SKM-1 (cell line): ENCODE measurements around the gene IQSEC1.
A peak's percentile ranks its signal among the peaks of the same experiment; 100 is the strongest.

Experiments
- DNase-seq: peaks from one replicate; lab custom pipeline; 2025; ENCODE audit not compliant: unreplicated experiment; lab: John Stamatoyannopoulos, UW

Gene IQSEC1

DNA sequence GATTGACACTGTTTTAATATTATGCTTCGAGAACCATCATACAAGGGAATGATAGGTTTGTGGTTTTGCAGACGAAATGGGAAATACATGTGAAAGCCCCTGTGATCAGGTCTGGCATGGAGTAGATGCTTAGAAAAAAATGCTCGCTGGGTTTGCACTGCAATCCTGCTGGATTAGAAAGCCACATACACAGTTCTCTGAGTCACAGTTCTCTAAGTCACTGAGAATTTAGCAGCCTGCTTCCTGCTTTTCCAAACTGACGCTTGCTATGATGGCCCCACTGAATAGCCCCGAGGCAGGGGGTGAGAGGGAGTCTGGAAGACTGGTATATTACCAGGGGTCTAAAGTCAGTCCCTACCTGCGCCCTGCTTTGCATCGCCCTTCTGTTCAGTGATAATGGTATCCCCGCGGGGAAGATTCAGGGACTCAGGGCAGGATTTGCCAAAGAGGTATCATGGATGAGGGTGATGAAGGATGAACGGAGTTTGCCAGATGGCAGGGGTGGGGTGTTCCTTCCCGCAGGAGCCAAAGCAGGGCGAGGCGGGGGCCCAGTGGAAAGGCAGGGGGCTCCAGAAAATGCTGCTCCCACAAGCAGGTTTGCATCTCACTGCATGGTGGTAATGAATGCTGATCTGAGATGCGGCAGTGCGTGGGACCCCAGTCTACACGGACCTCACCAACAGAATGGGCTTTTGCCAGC lies 82.3 kb downstream of the IQSEC1 start:
- no peak for DNase-seq

GRCh38 chr3:12990306-12990705 lies 82.9 kb downstream of the IQSEC1 start:
- no peak for DNase-seq

GRCh38 chr3:12988728-12989454 lies 84.3 kb downstream of the IQSEC1 start:
- DNase-seq: no peak

- DNase-seq: no peak
Observed at GRCh38 chr3:12987602-12988001, 85.6 kb downstream of the IQSEC1 start.

DNA sequence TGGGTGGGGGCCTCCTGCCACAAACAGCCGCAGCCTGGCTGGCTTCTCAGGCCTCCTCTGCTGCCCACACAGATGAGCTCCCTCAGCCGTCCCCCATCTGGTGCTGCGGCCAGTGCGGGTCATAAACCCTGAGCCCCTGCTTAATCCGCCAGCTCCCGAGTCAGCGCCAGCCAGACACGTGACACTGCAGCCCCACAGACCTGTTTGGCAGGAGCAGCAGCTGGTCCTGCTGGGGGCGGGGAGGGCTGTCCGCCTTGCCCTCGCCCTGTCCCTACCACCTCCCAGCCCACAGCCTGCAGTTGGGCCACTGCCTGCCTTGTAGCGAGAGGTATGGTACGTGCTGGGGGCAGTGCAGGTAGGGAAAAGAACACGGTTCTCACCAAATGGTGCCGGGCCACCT lies 86.2 kb downstream of the IQSEC1 start:
- no peak for DNase-seq

GRCh38 chr3:12986521-12986920 lies 86.7 kb downstream of the IQSEC1 start:
- no peak for DNase-seq

GRCh38 chr3:12986031-12986430 lies 87.2 kb downstream of the IQSEC1 start:
- DNase-seq: no peak

GRCh38 chr3:12985148-12985547 lies 88.1 kb downstream of the IQSEC1 start:
- no peak for DNase-seq

DNA sequence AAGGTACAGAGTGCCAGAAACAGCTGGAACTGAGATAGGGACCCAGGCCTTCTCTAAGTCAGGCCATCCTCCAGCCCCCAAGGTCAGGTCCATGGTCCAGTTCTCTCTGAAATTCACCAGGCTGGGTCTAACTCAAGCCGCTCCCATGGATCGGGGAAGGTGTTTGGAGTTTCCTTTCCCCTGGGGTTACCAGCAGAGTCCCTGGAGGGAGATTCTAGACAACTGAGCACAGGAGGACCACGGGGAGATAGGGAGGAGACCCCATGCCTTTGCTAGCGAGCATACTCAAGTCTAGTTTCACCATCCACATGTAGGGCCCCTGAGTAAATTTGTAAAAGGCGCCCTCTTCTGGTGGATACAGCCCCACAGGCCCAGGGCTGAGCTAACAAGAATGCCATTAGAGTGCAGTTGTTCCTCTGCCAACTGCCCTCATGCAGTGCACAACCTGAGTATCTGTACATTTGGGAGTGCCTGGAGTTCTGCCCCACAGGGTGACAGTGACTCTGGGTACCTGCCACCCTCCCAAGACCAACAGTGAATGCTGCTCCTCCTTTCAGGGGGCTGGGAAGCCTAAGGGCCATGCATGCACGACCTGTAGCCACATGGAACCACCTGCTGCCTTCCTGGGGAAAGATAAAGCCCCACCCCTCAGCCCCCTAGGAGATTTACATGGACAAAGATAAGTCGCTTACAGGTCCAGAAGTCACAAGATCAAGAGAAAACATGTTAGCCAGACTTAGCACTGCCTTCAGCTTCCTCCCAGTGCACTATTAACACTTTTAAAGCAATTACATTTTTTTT lies 89.0 kb downstream of the IQSEC1 start:
- peak; percentile 40 for DNase-seq

GRCh38 chr3:12983319-12983718 lies 89.9 kb downstream of the IQSEC1 start:
- no peak for DNase-seq

DNA sequence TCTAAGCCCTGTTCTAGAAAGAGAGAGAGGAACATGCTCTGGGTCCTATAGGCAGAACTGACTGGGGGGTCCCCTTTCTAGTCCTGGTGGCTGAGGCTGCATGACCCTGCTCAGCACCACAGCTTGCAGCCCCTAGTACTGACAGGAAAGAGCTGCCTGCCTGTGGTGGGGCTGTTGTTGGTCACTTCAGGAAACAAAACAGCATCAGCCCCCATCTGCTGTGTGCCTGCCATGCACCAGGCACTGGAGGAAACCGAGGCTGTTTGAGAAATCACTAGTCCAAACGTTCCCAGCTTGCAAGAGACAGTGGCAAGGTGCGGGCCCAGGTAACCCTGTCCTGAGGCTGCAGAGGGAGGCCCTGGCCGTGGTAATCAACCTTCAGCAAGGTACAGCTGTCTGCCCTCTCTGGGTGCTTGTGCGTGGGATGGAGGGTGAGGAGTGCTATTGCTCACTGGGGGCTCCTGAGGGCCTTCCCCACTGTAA lies 90.6 kb downstream of the IQSEC1 start:
- DNase-seq: no peak

- no peak for DNase-seq
Observed at GRCh38 chr3:12981306-12982275, 91.6 kb downstream of the IQSEC1 start.

- DNase-seq: no peak
Observed at GRCh38 chr3:12980596-12981290, 92.5 kb downstream of the IQSEC1 start.

GRCh38 chr3:12979947-12980487 lies 93.2 kb downstream of the IQSEC1 start:
- no peak for DNase-seq

GRCh38 chr3:12979151-12979946 lies 93.9 kb downstream of the IQSEC1 start:
- DNase-seq: no peak

DNA sequence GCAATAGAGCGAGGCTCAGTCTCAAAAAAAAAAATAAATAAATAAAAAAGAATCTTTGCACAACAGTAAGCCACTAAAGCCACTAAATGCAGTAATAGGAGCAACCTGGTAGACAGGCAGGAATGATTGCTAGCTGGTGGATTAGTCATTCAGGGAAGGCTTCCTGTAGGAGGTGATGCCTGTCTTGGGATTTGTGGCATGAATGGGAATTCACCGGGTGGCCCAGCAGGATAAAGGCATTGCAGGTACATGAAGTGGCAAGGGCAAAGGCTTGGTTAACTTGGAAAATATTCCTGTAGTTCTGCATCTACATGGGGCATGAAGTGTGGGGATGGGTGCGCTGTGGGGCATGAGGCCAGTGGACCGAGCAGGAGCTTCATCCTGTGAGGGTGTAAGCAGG lies 94.5 kb downstream of the IQSEC1 start:
- no peak for DNase-seq

- no peak for DNase-seq
Observed at GRCh38 chr3:12977117-12977808, 96.0 kb downstream of the IQSEC1 start.
